Muscle of back (tissue), 13 donors: Measurements from ENCODE around the gene TCEAL3. TPM values are rescaled to one million over a fixed set of nuclear protein-coding genes. Genes with fewer than 3 reads are reported as not detected.
"Not testable (repeated sequence)": the region's sequence is repeated elsewhere in the genome, so short reads cannot be mapped to it uniquely, and the experiment has no call there.

Experiments
- DNase-seq, 3 donors: peaks; one replicate each; pipeline versions ENCODE4 v3.0.0 to v3.0.0-alpha.2; 2013
- long read RNA-seq, 9 donors: transcript quantifications; one replicate each; lab custom pipeline, GENCODE V29; 2026
- polyA plus RNA-seq, 10 donors: library from polyadenylated mRNA; unstranded; fragments of 120-200 nt; gene quantifications; one replicate each; pipeline ENCODE4 v1.2.1, GENCODE V29; 2013; ENCODE audit not compliant: insufficient read length in 10 of 10

TCEAL3 gene
- polyA plus RNA-seq = 10 to 100 TPM in 7 of 10 donors, 1 to 10 TPM in 3; 8.1 to 15.7 (median 10.6) TPM
- long read RNA-seq, donor 1, partial matches to known transcripts = 0 of 5 reads
- long read RNA-seq, donor 1, other reads (novel, unspliced or antisense) = 0 of 5 reads
- long read RNA-seq, donor 2, transcript TCEAL3-202 (3 exons, 1,113 nt) = major isoform, 5 of 6 reads
- long read RNA-seq, donor 2, partial matches to known transcripts = 0 of 6 reads
- long read RNA-seq, donor 2, other reads (novel, unspliced or antisense) = 0 of 6 reads
- long read RNA-seq, donor 3 = 0 reads
- long read RNA-seq, donor 4 = 0 reads
- long read RNA-seq, donor 5, transcript TCEAL3-202 (3 exons, 1,113 nt) = major isoform, 5 of 9 reads
- long read RNA-seq, donor 5, partial matches to known transcripts = 0 of 9 reads
- long read RNA-seq, donor 5, other reads (novel, unspliced or antisense) = 0 of 9 reads
- long read RNA-seq, donor 6, partial matches to known transcripts = 0 of 4 reads
- long read RNA-seq, donor 6, other reads (novel, unspliced or antisense) = 0 of 4 reads
- long read RNA-seq, donor 7, transcript TCEAL3-202 (3 exons, 1,113 nt) = major isoform, 7 of 8 reads
- long read RNA-seq, donor 7, partial matches to known transcripts = 0 of 8 reads
- long read RNA-seq, donor 7, other reads (novel, unspliced or antisense) = 0 of 8 reads
- long read RNA-seq, donor 8, partial matches to known transcripts = 0 of 6 reads
- long read RNA-seq, donor 8, other reads (novel, unspliced or antisense) = 0 of 6 reads
- long read RNA-seq, donor 9, partial matches to known transcripts = 0 of 1 reads
- long read RNA-seq, donor 9, other reads (novel, unspliced or antisense) = 0 of 1 reads

GRCh38 chrX:103607364-103608305, at the start of gene TCEAL3:
Gene TCEAL3 (plus strand): TSS chrX:103607963. CDS start chrX:103609065, 1,102 bp downstream.
- peak in 1 of 3 donors; percentile 72 for DNase-seq

- DNase-seq = no peak
Observed at GRCh38 chrX:103560256-103560655, 47.5 kb upstream of the TCEAL3 start.

GRCh38 chrX:103562801-103563200, 45.0 kb upstream of the TCEAL3 start:
- no peak for DNase-seq

GRCh38 chrX:103565197-103565596, 42.6 kb upstream of the TCEAL3 start:
- DNase-seq = no peak

- DNase-seq = peak in 1 of 3 donors; percentile 23
Observed at GRCh38 chrX:103565752-103566151, 42.0 kb upstream of the TCEAL3 start.

GRCh38 chrX:103571121-103571520, 36.6 kb upstream of the TCEAL3 start:
- no peak for DNase-seq

- DNase-seq = no peak
Observed at GRCh38 chrX:103571726-103572125, 36.0 kb upstream of the TCEAL3 start.

- DNase-seq = no peak
Observed at GRCh38 chrX:103573202-103573601, 34.6 kb upstream of the TCEAL3 start.

- peak in 1 of 3 donors; percentile 10 for DNase-seq
Observed at GRCh38 chrX:103584596-103584995, 23.2 kb upstream of the TCEAL3 start.

GRCh38 chrX:103585411-103586313, 22.1 kb upstream of the TCEAL3 start, which contains the start of gene TCEAL4:
Gene TCEAL4 (plus strand): TSS chrX:103585515. CDS start chrX:103586676, 1,161 bp downstream.
- DNase-seq = peak; percentile 15 to 73 (median 51)

- DNase-seq = peak in 1 of 3 donors; percentile 45
Observed at GRCh38 chrX:103586314-103586646, 21.5 kb upstream of the TCEAL3 start.

- no peak for DNase-seq
Observed at GRCh38 chrX:103586659-103587058, 21.1 kb upstream of the TCEAL3 start.

GRCh38 chrX:103592295-103592694, 15.5 kb upstream of the TCEAL3 start:
- not testable (repeated sequence) for DNase-seq

- DNase-seq = not testable (repeated sequence)
Observed at GRCh38 chrX:103595202-103595601, 12.6 kb upstream of the TCEAL3 start.

- DNase-seq = no peak
Observed at GRCh38 chrX:103608306-103608963, 672 bp downstream of the TCEAL3 start.

GRCh38 chrX:103610282-103610681, 2.5 kb downstream of the TCEAL3 start:
- no peak for DNase-seq

GRCh38 chrX:103613362-103613890, 5.7 kb downstream of the TCEAL3 start:
- DNase-seq = no peak

GRCh38 chrX:103614999-103615398, 7.2 kb downstream of the TCEAL3 start:
- DNase-seq = no peak

- no peak for DNase-seq
Observed at GRCh38 chrX:103615781-103616371, 8.1 kb downstream of the TCEAL3 start.
